ENCODE results near the gene NKX2-3. TPM values are rescaled to one million over a fixed set of nuclear protein-coding genes. Genes with fewer than 3 reads are reported as not detected.

NKX2-3 gene
- total RNA-seq, 1 donor from 2014 or later, result 4.4 TPM

DNA sequence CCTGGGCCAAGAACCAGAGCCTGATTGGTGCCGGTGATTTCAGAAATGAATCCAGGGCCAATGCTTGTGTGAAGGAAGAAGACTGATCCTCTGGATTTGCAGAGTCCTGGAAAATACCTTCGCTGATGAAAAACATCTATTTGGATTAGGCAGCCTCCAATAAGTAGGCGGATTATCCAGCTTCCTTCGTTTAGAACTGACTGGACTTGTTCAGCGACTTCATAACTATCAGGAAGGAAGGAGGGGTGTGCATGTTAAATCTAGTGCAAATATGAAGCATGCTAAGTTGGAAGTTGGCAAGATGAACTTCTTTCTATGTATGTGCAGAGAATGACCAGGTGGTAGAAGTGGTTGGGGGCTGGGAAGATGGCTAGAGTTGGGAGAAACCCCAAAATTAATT, 41.0 kb downstream of the NKX2-3 start:
- no peak for DNase-seq (ENCODE audit: low spot score)

DNA sequence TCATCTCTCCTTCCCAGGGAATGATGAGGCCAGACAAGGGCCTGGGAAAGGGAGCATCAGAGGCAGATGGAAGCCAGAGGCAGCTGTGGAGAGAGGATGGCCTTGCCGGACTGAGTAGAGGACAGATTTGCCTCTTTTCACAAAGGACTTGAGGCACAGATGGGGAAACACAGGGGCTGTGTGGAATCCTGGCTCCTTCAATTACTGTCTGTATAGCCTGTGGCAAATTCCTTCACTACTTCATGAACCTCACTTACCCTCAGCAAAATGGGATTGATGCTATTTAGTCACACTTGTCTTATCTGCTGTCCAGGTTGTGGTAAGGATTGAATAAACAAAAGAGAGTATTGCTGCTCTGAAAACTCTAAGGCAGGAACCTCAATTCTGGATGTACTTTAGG, 47.2 kb downstream of the NKX2-3 start:
- no peak for DNase-seq (ENCODE audit: low spot score)

DNA sequence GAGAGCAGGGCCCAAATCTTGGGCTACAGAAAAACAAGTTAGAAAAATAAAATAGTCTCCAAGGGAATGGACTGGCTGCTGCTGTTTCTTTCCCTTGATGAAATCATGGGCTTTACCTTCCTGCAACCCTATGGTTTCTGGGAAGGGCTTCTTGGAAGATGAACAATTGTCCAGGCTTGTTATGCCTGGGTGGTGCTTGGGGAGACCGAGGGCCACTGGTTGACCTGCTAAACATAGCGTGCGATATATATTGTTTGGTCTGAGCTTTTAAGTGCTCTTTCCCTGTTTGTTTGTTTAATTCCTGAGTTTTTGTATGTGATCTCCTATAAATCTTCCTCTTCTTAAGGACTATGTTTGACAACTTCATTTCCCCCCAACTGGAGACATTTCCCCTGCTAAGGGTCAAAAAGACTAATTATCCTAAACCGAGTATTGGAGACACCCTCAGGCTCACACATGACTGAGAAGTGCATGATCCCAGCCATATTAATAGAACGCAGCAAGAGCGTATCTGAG, 49.6 kb downstream of the NKX2-3 start:
- no peak for DNase-seq (ENCODE audit: low spot score)

DNA sequence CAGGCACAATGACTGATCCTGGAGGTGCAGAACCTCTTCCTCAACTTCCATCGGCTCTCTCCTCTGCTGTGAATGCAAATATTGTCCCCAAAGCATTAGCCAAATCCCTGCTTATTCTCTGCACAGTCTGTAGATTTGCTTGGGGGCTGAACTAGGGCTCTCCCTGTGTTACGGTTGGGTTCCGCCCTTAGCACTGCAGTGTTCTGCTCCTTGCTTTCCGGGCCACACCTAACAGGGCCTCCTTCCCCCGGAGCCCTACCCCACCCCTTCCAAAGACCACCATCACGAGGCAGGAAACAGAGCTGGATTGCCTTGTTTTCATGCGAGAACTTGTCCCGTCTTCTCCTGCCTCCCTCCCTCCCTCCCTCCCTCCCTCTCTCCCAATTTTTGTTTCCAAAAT, 50.9 kb downstream of the NKX2-3 start:
- DNase-seq (ENCODE audit: low spot score), result no peak

Other genes starting within 250 kb of the NKX2-3 start
- 1.4 TPM for gene CNNM1, start 203.6 kb upstream of the NKX2-3 start, total RNA-seq
- gene GOT1, start 102.3 kb upstream of the NKX2-3 start, total RNA-seq, result 140 TPM
- 42.0 TPM for gene SLC25A28, start 87.5 kb downstream of the NKX2-3 start, total RNA-seq
- 14.4 TPM for gene ENTPD7, start 126.6 kb downstream of the NKX2-3 start, total RNA-seq
- 37.8 TPM for gene COX15, start 199.2 kb downstream of the NKX2-3 start, total RNA-seq
- 17.5 TPM for gene CUTC, start 199.3 kb downstream of the NKX2-3 start, total RNA-seq
- 183 TPM for gene ABCC2, start 249.7 kb downstream of the NKX2-3 start, total RNA-seq